ENCODE results near the gene MIR17HG.

MIR17HG gene

GRCh38 chr13:91359631-91360030 is 12.1 kb downstream of the MIR17HG start:
- Mint-ChIP-seq H3K27ac (ENCODE audit: low read depth) (no peak overlapping the region), H3K4me1 (no peaks in the 10 kb centered on the region), H3K36me3 (ENCODE audit: insufficient read depth) (peaks cover 14% of the 10 kb centered on the region), H3K4me3 (no peak overlapping the region), H3K27me3 (no peaks in the 10 kb centered on the region), H3K9me3 (no peaks in the 10 kb centered on the region)
- ATAC-seq (replicated peaks; ENCODE audit: extremely low read depth, poor library complexity, severe bottlenecking) (no peak), DNase-seq (ENCODE audit: low spot score in 2 of 2) (no peak)

- H3K4me1 Mint-ChIP-seq, result no peaks in the 10 kb centered on the region
- H3K9me3 Mint-ChIP-seq, result no peaks in the 10 kb centered on the region
- no peak overlapping the region for H3K4me3 Mint-ChIP-seq
- DNase-seq (ENCODE audit: low spot score in 2 of 2), result no peak
- ATAC-seq (replicated peaks; ENCODE audit: extremely low read depth, poor library complexity, severe bottlenecking), result no peak
- no peak overlapping the region for H3K27ac Mint-ChIP-seq (ENCODE audit: low read depth)
- H3K36me3 Mint-ChIP-seq (ENCODE audit: insufficient read depth), result peaks cover 11% of the 10 kb centered on the region
- no peaks in the 10 kb centered on the region for H3K27me3 Mint-ChIP-seq
These were observed 12.8 kb downstream of the MIR17HG start for GRCh38 chr13:91360246-91360751.

- ATAC-seq (replicated peaks; ENCODE audit: extremely low read depth, poor library complexity, severe bottlenecking) (no peak), DNase-seq (ENCODE audit: low spot score in 2 of 2) (no peak)
- H3K9me3 Mint-ChIP-seq, result no peaks in the 10 kb centered on the region
- H3K27me3 Mint-ChIP-seq, result no peaks in the 10 kb centered on the region
- no peaks in the 10 kb centered on the region for H3K4me1 Mint-ChIP-seq
- H3K4me3 Mint-ChIP-seq, result no peak overlapping the region
- H3K27ac Mint-ChIP-seq (ENCODE audit: low read depth), result no peak overlapping the region
- H3K36me3 Mint-ChIP-seq (ENCODE audit: insufficient read depth), result peaks cover 5% of the 10 kb centered on the region
These were observed 14.3 kb downstream of the MIR17HG start for GRCh38 chr13:91361755-91362271.

GRCh38 chr13:91362908-91363307 is 15.4 kb downstream of the MIR17HG start:
- Mint-ChIP-seq H3K27me3 (no peaks in the 10 kb centered on the region), H3K4me1 (no peaks in the 10 kb centered on the region), H3K36me3 (ENCODE audit: insufficient read depth) (no peaks in the 10 kb centered on the region), H3K4me3 (no peak overlapping the region), H3K27ac (ENCODE audit: low read depth) (no peak overlapping the region), H3K9me3 (no peaks in the 10 kb centered on the region)
- DNase-seq (ENCODE audit: low spot score in 2 of 2) (no peak), ATAC-seq (replicated peaks; ENCODE audit: extremely low read depth, poor library complexity, severe bottlenecking) (no peak)

- no peaks in the 10 kb centered on the region for H3K9me3 Mint-ChIP-seq
- H3K36me3 Mint-ChIP-seq (ENCODE audit: insufficient read depth), result no peaks in the 10 kb centered on the region
- DNase-seq (ENCODE audit: low spot score in 2 of 2) (no peak), ATAC-seq (replicated peaks; ENCODE audit: extremely low read depth, poor library complexity, severe bottlenecking) (no peak)
- no peak overlapping the region for H3K4me3 Mint-ChIP-seq
- H3K27me3 Mint-ChIP-seq, result peaks cover 22% of the 10 kb centered on the region
- no peak overlapping the region for H3K27ac Mint-ChIP-seq (ENCODE audit: low read depth)
- H3K4me1 Mint-ChIP-seq, result no peaks in the 10 kb centered on the region
These were observed 20.6 kb downstream of the MIR17HG start for GRCh38 chr13:91368101-91368500.

- ATAC-seq (replicated peaks; ENCODE audit: extremely low read depth, poor library complexity, severe bottlenecking) (no peak), DNase-seq (ENCODE audit: low spot score in 2 of 2) (no peak)
- H3K36me3 Mint-ChIP-seq (ENCODE audit: insufficient read depth), result no peaks in the 10 kb centered on the region
- H3K9me3 Mint-ChIP-seq, result no peaks in the 10 kb centered on the region
- no peak overlapping the region for H3K4me3 Mint-ChIP-seq
- H3K27me3 Mint-ChIP-seq, result peaks cover 30% of the 10 kb centered on the region
- H3K27ac Mint-ChIP-seq (ENCODE audit: low read depth), result no peak overlapping the region
- H3K4me1 Mint-ChIP-seq, result no peaks in the 10 kb centered on the region
These were observed 21.4 kb downstream of the MIR17HG start for GRCh38 chr13:91368676-91369440.

- Mint-ChIP-seq H3K36me3 (ENCODE audit: insufficient read depth) (no peaks in the 10 kb centered on the region), H3K4me1 (no peaks in the 10 kb centered on the region), H3K27ac (ENCODE audit: low read depth) (no peak overlapping the region), H3K27me3 (peaks cover 36% of the 10 kb centered on the region), H3K4me3 (no peak overlapping the region), H3K9me3 (no peaks in the 10 kb centered on the region)
- DNase-seq (ENCODE audit: low spot score in 2 of 2) (no peak), ATAC-seq (replicated peaks; ENCODE audit: extremely low read depth, poor library complexity, severe bottlenecking) (no peak)
These were observed 21.9 kb downstream of the MIR17HG start for GRCh38 chr13:91369441-91369831.

- Mint-ChIP-seq H3K4me3 (no peak overlapping the region), H3K4me1 (peaks cover 6% of the 10 kb centered on the region), H3K27ac (ENCODE audit: low read depth) (no peak overlapping the region), H3K9me3 (no peaks in the 10 kb centered on the region), H3K36me3 (ENCODE audit: insufficient read depth) (no peaks in the 10 kb centered on the region), H3K27me3 (peaks cover 38% of the 10 kb centered on the region)
- ATAC-seq (replicated peaks; ENCODE audit: extremely low read depth, poor library complexity, severe bottlenecking) (no peak), DNase-seq (ENCODE audit: low spot score in 2 of 2) (no peak)
These were observed 23.0 kb downstream of the MIR17HG start for GRCh38 chr13:91370501-91370900.

GRCh38 chr13:91372911-91373310 is 25.4 kb downstream of the MIR17HG start:
- H3K27ac Mint-ChIP-seq (ENCODE audit: low read depth), result no peak overlapping the region
- peaks cover 6% of the 10 kb centered on the region for H3K4me1 Mint-ChIP-seq
- ATAC-seq (replicated peaks; ENCODE audit: extremely low read depth, poor library complexity, severe bottlenecking) (no peak), DNase-seq (ENCODE audit: low spot score in 2 of 2) (no peak)
- no peaks in the 10 kb centered on the region for H3K36me3 Mint-ChIP-seq (ENCODE audit: insufficient read depth)
- peaks cover 38% of the 10 kb centered on the region for H3K27me3 Mint-ChIP-seq
- no peak overlapping the region for H3K4me3 Mint-ChIP-seq
- H3K9me3 Mint-ChIP-seq, result no peaks in the 10 kb centered on the region

- Mint-ChIP-seq H3K27ac (ENCODE audit: low read depth) (no peak overlapping the region), H3K4me1 (peaks cover 6% of the 10 kb centered on the region), H3K4me3 (no peak overlapping the region), H3K36me3 (ENCODE audit: insufficient read depth) (peaks cover 2% of the 10 kb centered on the region), H3K27me3 (peaks cover 24% of the 10 kb centered on the region), H3K9me3 (no peaks in the 10 kb centered on the region)
- ATAC-seq (replicated peaks; ENCODE audit: extremely low read depth, poor library complexity, severe bottlenecking) (peak; percentile 43), DNase-seq (ENCODE audit: low spot score in 2 of 2) (no peak)
These were observed 27.7 kb downstream of the MIR17HG start for GRCh38 chr13:91375116-91375729.

GRCh38 chr13:91381371-91381770 is 33.9 kb downstream of the MIR17HG start:
- Mint-ChIP-seq H3K27me3 (peaks cover 14% of the 10 kb centered on the region), H3K27ac (ENCODE audit: low read depth) (no peak overlapping the region), H3K4me1 (no peaks in the 10 kb centered on the region), H3K4me3 (no peak overlapping the region), H3K36me3 (ENCODE audit: insufficient read depth) (peaks cover 2% of the 10 kb centered on the region), H3K9me3 (no peaks in the 10 kb centered on the region)
- DNase-seq (ENCODE audit: low spot score in 2 of 2) (no peak), ATAC-seq (replicated peaks; ENCODE audit: extremely low read depth, poor library complexity, severe bottlenecking) (no peak)

GRCh38 chr13:91383836-91384235 is 36.3 kb downstream of the MIR17HG start:
- no peaks in the 10 kb centered on the region for H3K9me3 Mint-ChIP-seq
- ATAC-seq (replicated peaks; ENCODE audit: extremely low read depth, poor library complexity, severe bottlenecking) (no peak), DNase-seq (ENCODE audit: low spot score in 2 of 2) (no peak)
- H3K27me3 Mint-ChIP-seq, result peaks cover 33% of the 10 kb centered on the region
- no peak overlapping the region for H3K27ac Mint-ChIP-seq (ENCODE audit: low read depth)
- H3K4me1 Mint-ChIP-seq, result no peaks in the 10 kb centered on the region
- no peak overlapping the region for H3K4me3 Mint-ChIP-seq
- H3K36me3 Mint-ChIP-seq (ENCODE audit: insufficient read depth), result no peaks in the 10 kb centered on the region

GRCh38 chr13:91384896-91385295 is 37.4 kb downstream of the MIR17HG start:
- H3K4me1 Mint-ChIP-seq, result no peaks in the 10 kb centered on the region
- no peak overlapping the region for H3K4me3 Mint-ChIP-seq
- no peaks in the 10 kb centered on the region for H3K36me3 Mint-ChIP-seq (ENCODE audit: insufficient read depth)
- DNase-seq (ENCODE audit: low spot score in 2 of 2) (no peak), ATAC-seq (replicated peaks; ENCODE audit: extremely low read depth, poor library complexity, severe bottlenecking) (no peak)
- peaks cover 43% of the 10 kb centered on the region for H3K27me3 Mint-ChIP-seq
- H3K27ac Mint-ChIP-seq (ENCODE audit: low read depth), result no peak overlapping the region
- no peaks in the 10 kb centered on the region for H3K9me3 Mint-ChIP-seq
